ENCODE results near the gene HOXA7. TPM values are rescaled to one million over a fixed set of nuclear protein-coding genes. Genes with fewer than 3 reads are reported as not detected.

HOXA7 gene
- polyA plus RNA-seq, 1 of the 3 experiments (the other 2 are of a cell fraction): not detected

- TF ChIP-seq SIN3A (IDR thresholded peaks at IDR 0.05; ENCODE audit: borderline replicate concordance, low read depth, low read length): no peak
- no peak for TF ChIP-seq USF2 (IDR thresholded peaks at IDR 0.05; ENCODE audit: borderline replicate concordance, low read depth, low read length)
- no peak for TF ChIP-seq CHD2 (IDR thresholded peaks at IDR 0.05; ENCODE audit: low read length, partially characterized antibody)
Observed at GRCh38 chr7:27194002-27194352, 37.5 kb upstream of the HOXA7 start (continued).

GRCh38 chr7:27193335-27194001 lies 37.0 kb upstream of the HOXA7 start:
- H3K36me3 ChIP-seq (replicated peaks in 1 of 2; ENCODE audit: control insufficient read depth in 1 of 2, insufficient read depth in 2 of 2, low read length in 1 of 2): no peaks in the 10 kb centered on the region
- H3F3A ChIP-seq (replicated peaks; ENCODE audit: insufficient read depth): peaks cover 8% of the 10 kb centered on the region
- no peak overlapping the region for H2AFZ ChIP-seq (ENCODE audit: low read depth)
- CTCF ChIA-PET: interaction anchor here (0.9 to 10.7 kb wide), 15 partner anchors 9 to 903 kb away, joined by 3 to 84 read pairs (median 4); partner anchors contain the start of genes HOXA11 and HOXA5
- H3K4me3 ChIP-seq (ENCODE audit: low read depth in 2 of 2, low read length in 1 of 2): no peak overlapping the region
- H3K4me1 ChIP-seq (ENCODE audit: control insufficient read depth in 1 of 2, insufficient read depth in 2 of 2, low read depth in 1 of 2, low read length in 1 of 2): peaks cover 0 to 4% of the 10 kb centered on the region in 2 experiments; a peak in 1 of 4 replicates
- peaks cover 11% of the 10 kb centered on the region for H4K20me1 ChIP-seq (ENCODE audit: insufficient read depth)
- no peak overlapping the region for H3K27ac ChIP-seq (ENCODE audit: low read depth in 2 of 2, low read length in 1 of 2)
- no peaks in the 10 kb centered on the region for H3K79me2 ChIP-seq (ENCODE audit: insufficient read depth)
- no peak for DNase-seq
- peaks cover 88% of the 10 kb centered on the region for H3K27me3 ChIP-seq (ENCODE audit: insufficient read depth)
- POLR2A ChIA-PET: no interaction called here
- H3K9me2 ChIP-seq: no peaks in the 10 kb centered on the region
- WGBS (ENCODE audit: low lambda C conversion rate): 23% methylated on average over 29 of the region's 29 CpGs
- H3K4me2 ChIP-seq: peak overlapping the region; percentile 30; the same call in 1 of the 2 replicates
- no peaks in the 10 kb centered on the region for H3K9me3 ChIP-seq
- TF ChIP-seq RXRA (IDR thresholded peaks at IDR 0.05; ENCODE audit: borderline replicate concordance, low read depth) (no peak), EZH2phosphoT487 (IDR thresholded peaks at IDR 0.05; ENCODE audit: borderline replicate concordance, low read depth) (peak; percentile 89; the same call in 1 of the 2 replicates)
- H3K9ac ChIP-seq: no peak overlapping the region

- Histone ChIP-seq H3F3A (replicated peaks; ENCODE audit: insufficient read depth) (peaks cover 8% of the 10 kb centered on the region), H3K4me3 (ENCODE audit: low read depth in 2 of 2, low read length in 1 of 2) (peak overlapping the region in 1 of 2 experiments; percentile 2; a peak in 1 of 4 replicates), H3K27ac (ENCODE audit: low read depth in 2 of 2, low read length in 1 of 2) (no peak overlapping the region), H3K79me2 (ENCODE audit: insufficient read depth) (no peaks in the 10 kb centered on the region), H3K4me1 (ENCODE audit: control insufficient read depth in 1 of 2, insufficient read depth in 2 of 2, low read depth in 1 of 2, low read length in 1 of 2) (peaks cover 0 to 4% of the 10 kb centered on the region in 2 experiments; a peak in 1 of 4 replicates), H3K36me3 (replicated peaks in 1 of 2; ENCODE audit: control insufficient read depth in 1 of 2, insufficient read depth in 2 of 2, low read length in 1 of 2) (no peaks in the 10 kb centered on the region), H3K4me2 (peak overlapping the region; percentile 30; the same call in 1 of the 2 replicates), H3K9me2 (no peaks in the 10 kb centered on the region), H4K20me1 (ENCODE audit: insufficient read depth) (peaks cover 17% of the 10 kb centered on the region), H2AFZ (ENCODE audit: low read depth) (no peak overlapping the region), H3K9ac (no peak overlapping the region), H3K9me3 (no peaks in the 10 kb centered on the region), H3K27me3 (ENCODE audit: insufficient read depth) (peaks cover 88% of the 10 kb centered on the region)
- DNase-seq: peak; percentile 67
- WGBS (ENCODE audit: low lambda C conversion rate): 32% methylated on average over 35 of the region's 78 CpGs
- ChIA-PET POLR2A (interaction anchor here (0.5 kb wide), 1 partner anchor 813 kb away, joined by 3 read pairs; no protein-coding TSS in a partner anchor), CTCF (interaction anchor here (0.9 to 10.7 kb wide), 11 partner anchors 15 to 901 kb away, joined by 3 to 84 read pairs (median 4); partner anchors contain the start of gene HOXA5)
- no peak for TF ChIP-seq RFX5 (IDR thresholded peaks at IDR 0.05; ENCODE audit: low read length)
- TF ChIP-seq REST (IDR thresholded peaks at IDR 0.05; ENCODE audit: low read depth, low read length): no peak
- no peak for TF ChIP-seq CHD2 (IDR thresholded peaks at IDR 0.05; ENCODE audit: low read length, partially characterized antibody)
- no peak for TF ChIP-seq TAF1 (IDR thresholded peaks at IDR 0.05; ENCODE audit: borderline replicate concordance, low read depth, low read length)
- TF ChIP-seq RXRA (IDR thresholded peaks at IDR 0.05; ENCODE audit: borderline replicate concordance, low read depth): no peak
- no peak for TF ChIP-seq MEF2A (IDR thresholded peaks at IDR 0.05; ENCODE audit: borderline replicate concordance, low read depth)
- no peak for TF ChIP-seq FOSL2 (IDR thresholded peaks at IDR 0.05; ENCODE audit: borderline replicate concordance, low read depth)
- no peak for TF ChIP-seq PBX3 (IDR thresholded peaks at IDR 0.05)
- peak; percentile 82; the same call in 1 of the 2 replicates for TF ChIP-seq EZH2phosphoT487 (IDR thresholded peaks at IDR 0.05; ENCODE audit: borderline replicate concordance, low read depth)
Observed at GRCh38 chr7:27192546-27193334, 36.3 kb upstream of the HOXA7 start.

All from SK-N-SH (cell line).